HTERT RPE-1 (cell line): ENCODE measurements around the gene EFCAB8.

Experiments
- in situ Hi-C: fragments of 300-500 bp; cut with MboI; formaldehyde crosslinking; loops from 4 replicates; pipeline ENCODE4 v1.14.3; 2020; ENCODE audit warnings: low sequenced_read_pairs

EFCAB8 gene

DNA sequence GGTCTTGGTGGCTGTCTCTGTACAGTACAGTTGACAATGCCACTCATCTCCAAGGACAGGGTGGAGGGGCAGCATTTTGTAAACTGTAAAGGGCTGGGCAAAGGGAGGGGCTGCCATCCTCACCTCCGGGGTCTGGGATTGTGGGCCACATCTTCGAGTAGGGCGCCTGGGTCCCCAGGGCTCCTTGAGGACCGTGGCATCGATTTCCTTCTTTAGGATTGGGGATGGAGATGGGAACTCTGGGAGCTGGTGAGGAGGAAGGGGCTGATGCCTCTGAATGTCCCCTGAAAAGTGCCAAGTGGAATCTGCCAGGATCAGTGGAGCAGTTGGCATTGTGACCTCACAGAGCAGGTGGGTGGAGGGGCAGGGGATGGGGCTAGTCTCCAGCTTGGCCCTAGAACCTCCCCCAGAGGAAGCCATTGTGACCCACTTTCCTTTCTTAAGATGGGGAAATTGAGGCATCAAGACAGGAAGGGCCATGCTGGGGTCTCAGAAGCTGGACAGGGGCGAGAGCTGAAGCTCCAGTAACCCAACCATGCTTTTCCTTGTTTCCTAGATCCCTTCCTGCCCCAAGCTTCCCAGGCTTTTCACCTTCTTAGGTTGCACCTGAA lies 145.5 kb downstream of the EFCAB8 start, which contains the start of gene SUN5:
TSS of gene SUN5 (minus strand) at position 293 of the 611 bp plus-strand sequence. CDS start at position 200, 93 bp downstream.
- in situ Hi-C loops, result no loop called here

DNA sequence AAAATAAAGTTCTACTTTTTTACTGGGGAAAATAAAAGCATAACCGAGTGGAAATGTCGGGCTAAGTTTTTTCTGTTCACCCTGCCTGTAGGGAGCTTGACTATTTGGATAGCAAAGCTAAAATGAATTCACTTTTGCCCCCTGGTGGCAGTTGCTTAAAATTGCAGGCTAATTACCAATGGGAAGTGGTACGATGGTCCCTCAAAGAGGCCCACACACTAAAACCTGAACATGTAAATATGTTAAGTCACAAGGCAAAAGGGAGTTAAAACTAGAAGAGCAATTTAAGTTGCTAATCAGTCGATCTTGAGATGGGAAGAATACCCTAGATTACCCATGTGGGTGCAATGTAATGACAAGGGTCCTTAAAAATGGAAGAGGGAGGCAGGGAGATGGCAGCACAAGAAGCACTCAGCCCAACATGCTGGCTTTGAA lies 146.4 kb downstream of the EFCAB8 start:
- in situ Hi-C loops, result no loop called here

DNA sequence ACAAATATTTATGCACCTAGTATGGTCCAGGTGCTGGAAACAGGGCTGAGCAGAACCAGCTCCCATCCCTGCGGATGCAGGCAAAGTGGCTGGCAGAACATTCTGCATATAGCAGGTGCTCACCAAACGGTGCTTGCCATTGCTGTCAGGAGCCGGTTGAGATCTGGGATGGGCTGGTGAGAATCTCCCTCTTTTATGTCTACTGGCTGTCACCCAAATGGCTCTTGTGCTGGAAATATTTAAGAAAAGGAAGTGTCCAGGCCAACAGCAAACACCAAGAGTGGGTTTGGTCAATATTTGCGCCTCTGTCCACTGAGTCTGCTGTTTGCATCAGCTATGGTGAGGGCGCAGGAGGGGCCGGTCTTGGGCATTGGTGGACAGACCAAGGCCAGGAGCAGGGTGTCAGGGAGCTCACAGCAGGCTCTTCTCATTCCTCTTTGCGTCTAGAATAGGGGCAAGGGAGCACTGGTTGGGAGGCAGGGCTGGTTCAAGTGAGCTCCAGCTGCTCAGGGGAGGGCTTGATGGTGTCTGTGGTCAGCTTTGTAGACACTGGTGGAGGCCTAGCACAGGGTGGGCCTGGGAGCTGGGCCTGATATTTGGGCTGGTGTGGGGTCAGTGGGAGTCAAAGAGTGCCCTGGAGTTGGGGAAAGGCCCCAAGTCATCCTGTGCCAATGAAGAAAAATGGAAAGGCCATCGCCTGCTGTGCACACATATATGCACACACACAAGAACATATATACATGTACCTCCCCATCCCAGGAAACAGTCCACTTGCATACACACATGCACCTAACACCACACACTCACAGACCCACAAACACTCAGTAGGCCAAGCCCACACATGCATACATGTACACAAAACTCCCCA lies 147.4 kb downstream of the EFCAB8 start:
- in situ Hi-C loops, result no loop called here

DNA sequence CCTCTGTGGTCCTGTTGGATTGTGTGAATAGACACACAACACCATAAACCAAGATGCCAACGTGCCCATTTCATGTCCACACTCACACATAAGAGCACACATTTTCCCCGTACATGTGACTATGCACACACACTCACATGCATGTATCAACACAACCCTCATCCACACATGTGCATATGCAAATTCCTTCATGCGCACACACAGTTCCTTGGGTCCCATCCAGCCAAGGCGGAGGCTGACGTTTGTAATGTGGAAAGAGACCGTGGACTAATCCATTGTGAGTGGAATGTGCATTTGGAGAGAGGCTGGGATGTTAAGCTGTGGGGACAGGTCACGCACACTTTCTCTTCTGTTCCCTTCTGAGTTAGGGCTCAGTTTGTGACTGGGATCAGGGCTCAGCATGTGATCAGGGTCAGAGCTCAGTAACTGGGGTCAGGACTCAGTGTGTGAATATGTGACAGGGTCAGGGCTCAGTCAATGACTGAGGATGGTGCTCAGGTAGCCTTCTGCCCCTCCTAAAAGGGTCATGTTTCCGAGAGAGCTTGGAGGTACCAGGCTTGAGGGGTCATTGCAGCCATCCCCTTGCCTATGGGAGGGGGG lies 148.2 kb downstream of the EFCAB8 start:
- in situ Hi-C loops, result no loop called here

DNA sequence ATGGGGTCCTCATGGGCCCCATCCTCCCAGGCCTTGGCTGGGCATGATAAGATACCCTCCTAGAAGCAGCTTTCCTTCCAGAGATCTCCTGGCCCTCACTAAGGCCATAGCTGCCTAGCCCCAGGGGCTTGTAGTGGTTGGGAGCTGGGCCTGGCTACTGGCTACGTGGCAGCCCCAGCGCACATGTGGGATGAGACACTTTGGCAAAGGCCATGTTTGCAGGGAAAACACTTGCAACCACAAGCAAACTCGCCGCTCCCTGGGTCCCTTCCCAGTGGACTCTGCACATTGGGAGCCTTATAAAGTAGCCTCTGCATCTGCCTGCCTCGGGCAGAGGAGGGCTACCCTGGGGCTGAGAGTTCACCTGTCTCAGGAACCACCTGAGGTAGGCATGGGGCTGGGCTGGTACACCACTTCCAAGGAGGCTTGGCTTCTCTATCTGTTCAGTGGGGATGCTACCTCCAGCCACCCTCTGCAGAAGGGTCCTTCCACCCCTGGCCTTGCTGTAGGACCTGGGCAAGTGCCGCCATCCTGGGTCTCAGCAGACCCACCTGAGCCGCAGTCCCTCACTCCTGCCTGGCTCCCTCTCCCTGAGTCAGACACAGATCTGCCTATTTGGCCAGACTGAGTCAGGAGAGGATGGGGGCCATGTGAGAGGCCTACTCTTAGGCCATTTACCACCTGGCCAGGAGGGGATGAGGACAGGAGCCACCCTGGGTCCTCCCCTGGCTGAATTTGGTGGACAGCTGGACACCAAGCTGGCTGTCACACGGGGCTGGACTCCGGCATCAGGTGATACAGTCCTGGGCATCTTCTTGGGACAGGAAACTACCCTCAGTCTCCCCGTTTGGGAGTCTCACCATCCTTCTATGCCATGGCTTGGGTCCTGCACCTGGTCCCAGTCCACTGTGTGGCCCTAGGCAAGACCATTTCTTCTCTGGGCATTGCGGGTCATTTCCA lies 148.9 kb downstream of the EFCAB8 start, which contains the start of gene BPIFB2:
TSS of gene BPIFB2 (plus strand) at position 329 of the 960 bp plus-strand sequence. CDS start 871 bp downstream, outside the sequence.
- in situ Hi-C loops, result no loop called here

DNA sequence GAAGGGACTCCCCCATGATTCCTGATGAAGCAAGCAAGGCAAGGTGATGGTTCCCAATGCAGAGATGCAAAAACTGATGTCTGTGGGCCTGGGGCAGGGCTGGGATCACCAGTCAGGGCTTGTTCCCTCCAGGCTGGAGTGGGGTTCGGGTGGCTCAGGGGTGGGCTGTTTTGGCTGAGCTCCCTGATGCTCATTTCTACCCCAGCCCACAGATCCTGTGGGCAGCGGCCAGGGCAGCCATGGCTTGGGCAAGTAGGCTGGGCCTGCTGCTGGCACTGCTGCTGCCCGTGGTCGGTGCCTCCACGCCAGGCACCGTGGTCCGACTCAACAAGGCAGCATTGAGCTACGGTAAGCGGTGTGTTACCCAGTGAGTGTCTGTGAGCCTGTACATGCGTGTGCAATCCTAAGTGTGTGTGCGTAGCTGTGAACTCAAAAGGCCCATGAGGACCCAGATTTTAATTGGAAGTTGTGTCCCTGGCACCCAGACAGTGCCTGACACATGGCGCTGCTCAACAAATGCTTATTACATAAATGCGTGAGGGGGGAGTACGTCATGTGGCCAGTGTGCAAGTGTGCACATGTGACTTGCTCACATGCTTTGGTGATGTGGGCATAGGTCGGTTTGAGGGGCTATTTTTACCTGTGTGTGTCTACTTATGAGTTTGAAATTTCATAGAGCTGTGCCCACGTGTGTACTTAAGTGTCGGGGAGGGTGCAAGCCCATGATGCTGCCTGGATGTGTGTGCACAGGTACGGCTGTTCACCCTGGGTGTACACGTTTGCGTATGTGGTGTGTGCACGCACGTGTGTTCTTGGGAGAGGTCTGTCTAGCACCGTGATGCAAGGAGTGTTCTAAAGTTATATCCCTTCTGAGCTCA lies 149.9 kb downstream of the EFCAB8 start:
- in situ Hi-C loops, result no loop called here

DNA sequence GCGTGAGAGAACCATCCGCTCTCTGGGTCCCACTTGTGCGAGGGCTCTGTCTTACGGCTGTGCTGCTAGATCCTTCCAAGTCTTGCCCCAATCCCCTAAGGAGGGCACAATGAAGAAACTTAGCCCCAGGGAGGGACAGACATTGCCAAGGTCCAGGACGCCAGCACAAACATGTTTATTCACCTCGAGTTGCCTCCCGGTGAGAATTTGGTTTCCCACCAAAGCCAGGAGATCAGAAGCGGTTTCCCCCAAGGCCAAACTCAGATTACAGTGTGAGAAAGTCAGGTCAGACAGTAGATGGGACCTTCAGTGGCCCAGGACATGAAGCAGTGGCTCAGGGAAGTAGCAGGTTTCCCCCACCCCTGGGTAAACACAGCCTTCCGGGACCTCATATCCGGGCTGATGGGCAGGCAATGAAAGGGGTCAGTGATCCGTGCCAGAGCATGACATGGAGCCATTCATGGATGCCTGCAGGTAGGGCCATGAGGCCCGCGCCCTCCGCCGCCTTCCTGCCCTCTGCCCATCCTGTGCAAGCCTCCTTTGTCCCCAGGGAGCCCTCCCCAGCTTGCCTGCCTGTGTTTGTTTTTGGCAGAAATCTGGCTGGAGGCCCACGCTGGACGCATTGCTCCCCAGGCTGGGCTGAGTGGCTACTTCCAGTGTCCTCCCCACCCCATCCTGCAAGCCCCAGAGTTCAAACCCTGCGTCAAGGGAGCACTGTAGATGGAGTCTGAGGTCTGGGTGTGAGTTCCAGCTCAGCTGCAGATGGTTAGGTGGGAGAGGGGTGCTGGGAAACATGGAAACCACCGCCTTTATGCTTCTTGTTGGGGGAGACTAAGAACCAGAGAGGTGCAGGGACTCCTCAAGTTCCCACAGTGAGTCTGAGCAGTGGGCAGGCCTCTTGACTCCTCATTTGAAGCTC lies 150.8 kb downstream of the EFCAB8 start:
- in situ Hi-C loops, result no loop called here

DNA sequence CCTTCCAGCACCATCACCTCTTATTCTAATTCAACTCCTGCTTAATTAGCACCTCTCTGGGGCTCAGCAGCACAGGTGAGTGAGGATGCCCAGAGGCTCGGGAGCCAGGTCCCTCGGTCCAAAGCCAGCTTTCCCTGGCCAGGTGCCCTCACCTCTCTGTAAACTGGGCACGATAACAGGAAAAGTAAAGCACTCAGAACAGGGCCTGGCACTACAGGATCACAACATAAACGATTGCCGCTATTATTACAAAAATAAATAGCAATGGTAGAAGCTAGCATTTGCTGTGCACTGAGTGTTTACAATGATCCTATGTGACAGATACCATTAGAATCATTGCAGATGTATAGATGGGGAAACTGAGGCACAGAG lies 151.4 kb downstream of the EFCAB8 start:
- in situ Hi-C loops, result no loop called here

DNA sequence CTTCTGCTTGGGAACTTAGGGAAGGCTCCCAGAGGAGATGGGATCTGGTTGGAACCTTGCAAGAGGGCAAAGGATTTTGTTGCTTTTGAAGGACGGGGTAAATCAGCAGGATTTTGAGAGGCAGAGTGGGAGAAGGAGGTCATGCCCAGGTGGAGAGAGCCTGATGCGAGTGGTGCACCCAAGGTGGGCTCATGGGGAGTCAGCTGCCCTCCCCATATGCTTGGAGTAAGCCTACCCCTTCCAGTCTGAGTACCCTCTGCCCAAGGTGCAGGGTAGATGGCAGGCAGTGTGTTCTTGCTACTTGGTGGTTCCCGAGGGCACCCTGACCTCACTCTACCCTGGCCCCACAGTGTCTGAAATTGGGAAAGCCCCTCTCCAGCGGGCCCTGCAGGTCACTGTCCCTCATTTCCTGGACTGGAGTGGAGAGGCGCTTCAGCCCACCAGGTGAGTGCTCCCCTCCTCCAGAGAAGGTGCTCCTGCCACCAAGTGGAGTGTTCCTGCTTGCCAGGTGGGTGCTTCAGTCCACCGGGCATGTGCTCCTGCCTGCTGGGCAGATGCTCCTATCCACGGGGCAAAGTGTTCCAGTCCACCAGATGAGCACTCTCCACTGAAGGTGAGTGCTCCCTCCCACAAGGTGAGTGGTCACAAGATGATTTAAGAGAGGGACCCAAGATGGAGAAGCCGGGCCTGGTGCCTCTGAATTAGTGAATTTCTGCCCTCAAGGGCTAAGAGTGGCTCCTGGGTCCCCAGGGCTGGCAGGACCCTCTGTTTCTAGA lies 152.1 kb downstream of the EFCAB8 start:
- in situ Hi-C loops, result no loop called here
